ENCODE results near the gene SLC38A6. TPM values are rescaled to one million over a fixed set of nuclear protein-coding genes. Genes with fewer than 3 reads are reported as not detected.

Gene SLC38A6
- total RNA-seq, 1 experiment from 2014 or later: 54.9 TPM

DNA sequence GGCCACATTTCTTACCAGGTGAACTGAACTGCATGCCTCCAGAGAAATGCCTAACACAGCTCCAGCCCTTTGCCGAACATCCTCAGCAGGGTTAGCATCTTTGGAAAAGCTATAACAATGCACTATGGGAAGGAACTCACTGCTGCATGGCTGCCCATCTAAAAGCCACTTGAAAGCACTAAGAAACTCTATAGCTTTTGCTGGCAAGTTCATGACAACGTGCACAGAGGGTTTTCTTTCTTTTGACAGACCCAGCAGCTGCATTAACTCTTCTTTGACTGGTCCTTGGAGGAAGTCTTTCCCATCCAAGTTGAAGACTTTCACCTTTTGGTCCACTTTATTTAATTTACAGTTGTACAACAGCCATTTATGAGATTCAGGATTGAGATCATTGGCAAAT, 5.5 kb upstream of the SLC38A6 start:
- no peak for DNase-seq (ENCODE audit: extremely low read depth, low read depth)

DNA sequence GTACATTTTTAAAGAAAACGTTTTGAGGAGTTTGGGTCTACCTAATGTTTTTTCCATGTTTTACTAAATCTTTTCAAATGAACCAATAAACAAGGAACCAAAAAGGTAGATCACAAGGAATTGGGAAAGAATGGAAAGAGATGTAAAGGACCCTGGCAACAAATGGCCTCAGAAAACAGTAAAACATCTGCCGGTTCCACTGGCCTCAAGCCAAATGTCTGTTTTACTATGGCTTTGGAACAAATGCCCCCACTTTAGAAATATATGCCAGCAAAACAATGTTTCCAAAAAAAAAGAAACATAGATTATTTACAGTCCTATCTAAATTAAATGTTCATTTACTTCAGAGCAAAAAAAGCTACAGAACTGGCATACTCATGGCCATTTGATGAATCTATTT, 3.2 kb upstream of the SLC38A6 start:
- no peak for DNase-seq (ENCODE audit: extremely low read depth, low read depth)

DNA sequence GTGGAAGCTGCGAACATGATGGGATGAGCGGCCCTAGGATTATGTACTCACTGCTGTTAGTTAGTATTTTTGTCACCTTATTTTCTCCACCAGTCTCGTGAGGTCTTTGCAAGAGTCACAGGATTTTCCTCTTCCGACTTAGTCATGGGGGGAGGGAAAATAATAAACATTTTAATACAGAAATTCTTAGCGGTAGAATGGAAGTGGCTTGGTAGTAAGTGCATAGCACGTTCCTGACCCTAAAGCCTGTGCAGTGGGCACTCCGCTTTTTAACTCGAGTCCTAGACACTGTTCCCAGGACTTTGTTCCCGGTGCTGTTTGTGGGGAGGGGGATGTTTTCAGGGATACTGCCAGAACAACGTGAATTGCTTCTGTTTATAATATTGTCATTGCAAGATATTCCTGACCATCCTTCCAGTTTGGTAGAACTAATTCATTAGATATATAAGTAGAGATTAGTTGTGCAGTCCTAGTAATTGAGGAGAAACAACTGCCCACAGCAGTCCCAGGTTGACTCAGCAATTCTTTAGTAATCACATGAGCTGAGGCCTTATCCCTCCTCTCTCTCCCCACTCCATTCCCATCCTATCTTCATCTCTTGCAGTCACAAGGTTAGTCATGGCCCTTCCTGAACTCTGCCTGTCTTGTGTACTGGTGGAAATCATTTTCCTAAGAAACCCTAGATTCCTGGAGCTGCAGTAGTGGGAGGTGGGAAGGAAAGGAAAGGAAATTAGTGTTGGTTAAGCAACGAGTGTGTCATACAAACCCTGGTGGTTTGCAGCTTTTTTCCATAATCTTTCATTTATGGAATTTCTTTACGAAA, 799 bp downstream of the SLC38A6 start:
- peak; percentile 45 for DNase-seq (ENCODE audit: extremely low read depth, low read depth)

DNA sequence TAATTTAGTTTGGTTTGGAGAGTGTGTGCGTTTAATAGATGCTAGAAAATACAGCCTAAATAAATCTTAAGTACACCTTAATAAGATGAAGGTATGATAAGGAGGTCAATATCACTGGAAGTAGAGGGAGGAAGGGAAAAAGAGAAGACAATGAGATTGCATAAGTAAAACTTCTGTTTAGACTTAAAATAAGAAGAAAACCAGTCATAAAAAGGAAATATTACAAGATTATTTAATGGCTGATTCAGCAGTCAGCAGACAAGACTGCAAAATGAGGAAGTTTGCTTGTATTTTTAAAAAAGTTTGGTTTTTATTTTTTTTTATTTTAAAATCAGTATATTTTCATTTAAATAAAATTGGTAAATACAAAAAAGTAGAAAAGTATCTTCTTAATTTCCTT, 3.2 kb downstream of the SLC38A6 start:
- no peak for DNase-seq (ENCODE audit: extremely low read depth, low read depth)

DNA sequence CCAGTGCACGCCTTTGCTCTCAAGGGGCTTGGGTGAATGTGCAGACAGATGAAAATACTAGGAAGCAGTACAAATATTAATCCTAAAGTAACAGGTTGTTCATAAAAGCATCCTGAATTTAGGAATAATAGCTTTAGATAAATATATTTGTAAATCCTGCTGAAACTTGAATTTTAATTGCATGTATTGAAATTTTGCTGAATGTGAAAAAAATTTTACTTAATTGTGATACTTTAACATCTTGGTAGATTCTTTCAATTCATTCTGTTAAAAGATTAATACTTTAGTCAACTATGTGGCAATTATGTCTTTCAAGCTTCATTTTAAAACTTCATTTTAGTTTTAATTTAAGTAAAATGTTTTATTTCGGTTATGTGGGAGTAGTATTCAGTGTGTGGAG, 5.5 kb downstream of the SLC38A6 start:
- DNase-seq (ENCODE audit: extremely low read depth, low read depth): no peak

DNA sequence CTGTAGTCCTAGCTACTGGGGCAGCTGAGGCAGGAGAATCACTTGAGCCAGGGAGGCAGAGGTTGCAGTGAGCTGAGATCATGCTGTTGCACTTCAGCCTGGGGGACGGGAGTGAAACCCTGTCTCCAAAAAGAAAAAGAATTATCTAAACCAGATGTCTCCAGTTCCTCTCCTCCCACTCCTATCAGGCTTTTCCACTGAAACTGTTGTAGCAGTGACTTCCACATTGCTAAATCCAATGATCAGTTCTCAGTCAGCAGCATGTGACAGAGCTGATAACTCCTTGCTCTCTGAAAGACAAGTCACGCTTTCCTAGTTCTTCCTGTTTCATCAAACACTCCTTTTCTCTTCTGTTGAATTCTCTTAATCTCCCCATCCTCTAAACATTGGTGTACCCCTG, 8.6 kb downstream of the SLC38A6 start:
- no peak for DNase-seq (ENCODE audit: extremely low read depth, low read depth)

DNA sequence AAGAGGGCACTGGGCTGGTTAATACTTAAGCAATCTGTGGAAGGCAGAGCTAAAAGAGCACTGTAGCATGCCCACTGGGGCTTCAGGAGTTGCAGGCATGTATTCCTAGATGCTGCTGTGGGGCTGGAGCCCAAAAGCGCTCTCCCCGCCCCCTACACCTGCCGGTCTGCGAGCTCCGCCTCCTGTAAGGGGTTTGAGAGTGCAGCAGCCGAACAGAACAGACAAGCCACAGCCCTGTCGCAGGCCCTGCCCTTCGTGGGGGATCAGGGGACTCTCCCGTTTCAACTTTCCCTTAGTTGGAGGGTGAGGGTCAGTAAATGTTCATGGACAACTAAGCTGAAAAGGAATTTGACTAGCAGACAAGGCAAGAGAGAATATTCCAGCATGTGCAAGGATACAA, 17.6 kb downstream of the SLC38A6 start:
- no peak for DNase-seq (ENCODE audit: extremely low read depth, low read depth)

DNA sequence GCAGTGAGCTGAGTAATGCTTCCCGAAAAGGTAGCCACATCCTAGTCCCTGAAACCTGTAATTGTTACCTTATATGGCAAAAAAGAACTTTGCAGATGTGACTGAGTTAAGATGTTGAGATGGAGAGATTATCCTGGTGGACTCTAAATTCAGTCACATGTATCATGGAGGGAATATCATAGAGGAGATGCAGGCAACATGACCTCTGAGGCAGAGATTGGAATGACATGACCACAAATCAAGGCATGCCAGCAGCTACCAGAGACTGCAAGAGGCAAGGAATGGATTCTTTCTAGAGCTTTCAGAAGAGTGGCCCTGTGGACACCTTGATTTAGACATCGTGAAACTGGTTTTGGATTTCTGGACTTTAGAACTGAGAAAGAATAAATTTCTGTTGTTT, 18.5 kb downstream of the SLC38A6 start:
- no peak for DNase-seq (ENCODE audit: extremely low read depth, low read depth)

DNA sequence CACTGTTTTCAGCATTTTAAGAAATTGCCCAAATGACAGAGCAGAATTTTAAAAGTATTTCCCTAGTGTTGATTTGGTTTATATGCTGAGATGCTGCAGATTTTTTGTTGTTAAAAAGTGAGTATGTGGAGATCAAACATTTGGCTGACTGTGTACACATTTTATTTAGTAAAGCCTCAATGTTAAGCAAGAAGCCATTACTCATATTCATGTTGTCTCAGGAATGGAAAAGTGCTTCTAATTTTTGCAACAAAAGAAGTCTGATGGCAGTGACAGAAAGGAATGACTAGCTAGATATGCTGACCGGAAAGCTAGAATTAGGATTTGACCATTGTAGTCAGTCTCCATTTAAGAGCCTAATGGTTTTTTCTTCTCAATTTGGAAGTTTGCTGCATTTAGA, 22.5 kb downstream of the SLC38A6 start:
- no peak for DNase-seq (ENCODE audit: extremely low read depth, low read depth)

DNA sequence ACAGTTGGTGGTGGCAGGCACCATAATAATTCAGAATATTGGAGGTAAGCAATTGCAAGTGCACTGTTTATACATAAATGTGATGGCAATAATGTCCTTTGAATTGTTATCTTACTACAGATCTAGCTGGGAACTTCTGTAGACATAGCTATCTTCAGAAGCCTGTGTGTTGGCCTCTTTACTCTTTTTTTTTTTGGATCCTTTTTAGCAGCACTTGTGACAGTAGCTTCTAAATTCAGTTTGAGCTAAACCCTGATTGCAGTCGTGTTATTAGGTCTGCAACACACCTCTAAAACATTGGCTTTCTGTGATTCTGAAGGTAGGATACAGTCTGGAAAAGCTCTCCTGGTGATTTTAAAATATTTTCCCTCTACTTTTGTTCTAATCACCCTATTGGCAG, 38.5 kb downstream of the SLC38A6 start:
- no peak for DNase-seq (ENCODE audit: extremely low read depth, low read depth)

DNA sequence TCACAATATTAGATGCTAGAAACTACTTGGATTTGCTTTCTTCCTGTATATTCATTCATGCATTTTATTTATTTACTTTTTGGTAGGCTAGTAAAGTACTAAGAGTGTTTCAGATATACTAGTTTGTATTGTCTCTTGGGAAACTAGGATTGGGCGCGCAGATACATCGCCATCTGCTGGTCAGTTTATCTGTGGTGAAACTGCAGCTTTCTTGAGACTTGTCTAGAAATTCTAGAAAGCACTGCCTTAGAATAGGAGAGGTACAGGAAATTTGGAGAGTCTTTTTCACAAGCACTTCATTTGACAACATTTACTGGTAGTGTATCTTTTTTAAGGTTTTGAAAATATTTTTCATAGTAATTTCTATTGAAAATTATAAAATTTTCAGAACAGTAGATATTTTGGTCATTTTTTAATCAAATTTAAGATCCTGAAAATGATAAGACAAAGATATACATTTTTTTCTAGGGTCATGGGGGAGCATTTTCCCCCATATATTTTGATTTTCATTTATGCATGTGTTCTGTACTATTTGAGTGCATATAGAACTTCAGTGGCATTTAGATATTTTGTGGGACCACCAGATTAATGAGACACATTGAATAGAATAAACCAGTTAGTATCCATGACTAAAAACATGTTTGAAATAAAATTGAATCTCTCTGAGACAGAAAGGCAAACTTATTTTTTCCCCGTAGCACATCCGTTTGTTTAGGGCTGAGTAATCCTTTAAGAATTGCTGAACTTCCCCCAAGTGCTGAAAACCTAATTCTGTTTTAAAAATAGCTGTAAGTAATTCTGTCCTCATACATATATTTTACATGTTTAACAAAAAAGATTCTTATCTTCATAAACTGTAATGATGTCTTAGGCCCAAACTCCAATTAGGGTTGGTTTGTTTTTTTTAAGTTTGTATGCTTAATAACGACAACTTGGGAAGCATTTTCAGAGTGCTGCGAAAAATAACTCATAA, 44.5 kb downstream of the SLC38A6 start:
- peak; percentile 76 for DNase-seq (ENCODE audit: extremely low read depth, low read depth)

DNA sequence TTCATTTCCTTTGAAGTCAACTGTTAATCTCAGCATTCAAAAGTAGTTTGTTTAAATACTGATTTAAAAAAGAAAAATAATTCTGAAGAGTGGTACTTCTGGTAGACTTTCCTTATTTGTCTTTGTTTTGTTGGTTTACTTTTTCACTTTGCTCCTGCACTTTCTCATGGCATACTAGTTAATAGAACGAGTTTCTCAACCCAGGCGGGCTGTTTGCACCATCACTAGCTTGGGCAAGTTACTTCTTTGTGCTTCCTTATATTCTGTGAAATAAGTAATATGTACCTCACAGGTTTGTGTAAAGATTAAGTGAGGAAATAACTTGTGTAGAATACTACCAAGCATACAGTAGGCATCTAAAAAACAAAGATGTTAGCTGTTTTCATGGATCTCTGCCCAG, 45.5 kb downstream of the SLC38A6 start:
- no peak for DNase-seq (ENCODE audit: extremely low read depth, low read depth)

DNA sequence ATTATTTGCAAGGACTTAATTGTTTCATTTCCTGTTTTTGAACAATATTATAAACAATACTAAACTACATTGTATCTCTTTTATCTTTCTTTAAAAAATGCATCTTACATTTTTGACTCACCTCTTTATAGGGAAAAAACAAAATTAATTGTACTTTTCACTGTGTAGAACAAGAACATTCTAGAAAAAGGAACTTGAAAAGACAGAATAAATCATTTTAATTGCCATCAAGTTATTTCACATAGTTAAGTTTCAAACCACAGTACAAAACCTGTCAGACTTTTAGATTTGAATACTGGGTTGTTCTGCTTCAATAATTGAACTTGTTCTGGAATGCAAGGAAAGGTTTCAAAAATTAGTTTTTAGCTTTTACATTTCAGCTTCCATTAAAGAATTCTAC, 50.0 kb downstream of the SLC38A6 start:
- no peak for DNase-seq (ENCODE audit: extremely low read depth, low read depth)

DNA sequence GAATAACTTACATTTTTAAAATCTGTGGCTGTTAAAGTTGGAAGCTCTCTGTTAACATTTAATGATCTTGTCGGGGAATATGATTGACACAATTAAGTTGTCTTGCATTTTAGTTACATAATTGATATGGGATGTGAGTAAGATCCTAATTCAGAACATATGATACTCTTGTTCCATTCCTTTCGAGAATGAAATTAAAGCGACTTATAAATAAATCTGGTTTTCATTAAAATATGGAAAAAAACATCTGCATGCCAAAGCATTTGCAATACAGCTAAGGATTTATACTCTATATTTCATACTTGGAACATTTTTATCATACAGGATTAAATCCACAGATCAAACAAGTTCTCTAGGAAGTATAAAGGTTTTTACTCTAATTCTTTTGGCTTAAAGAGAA, 52.0 kb downstream of the SLC38A6 start:
- DNase-seq (ENCODE audit: extremely low read depth, low read depth): no peak

DNA sequence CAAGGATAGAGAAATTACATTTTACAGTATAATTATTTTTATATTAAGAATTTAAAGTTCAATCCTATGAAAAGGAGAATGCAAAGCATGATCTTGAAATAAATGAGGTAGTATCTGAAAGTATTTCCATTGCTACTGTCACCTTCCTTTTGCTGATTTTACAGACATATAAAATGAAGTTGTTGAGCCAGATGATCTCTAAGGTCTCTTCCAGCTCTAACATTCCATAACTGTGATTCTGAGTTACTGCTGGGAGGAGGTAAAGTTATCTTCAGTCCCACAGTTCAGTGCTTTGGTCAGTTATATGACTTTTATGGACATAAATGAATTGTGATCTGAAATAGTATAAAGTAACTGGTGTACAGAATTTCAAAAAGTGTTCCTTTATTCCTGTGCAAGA, 52.8 kb downstream of the SLC38A6 start:
- DNase-seq (ENCODE audit: extremely low read depth, low read depth): no peak

DNA sequence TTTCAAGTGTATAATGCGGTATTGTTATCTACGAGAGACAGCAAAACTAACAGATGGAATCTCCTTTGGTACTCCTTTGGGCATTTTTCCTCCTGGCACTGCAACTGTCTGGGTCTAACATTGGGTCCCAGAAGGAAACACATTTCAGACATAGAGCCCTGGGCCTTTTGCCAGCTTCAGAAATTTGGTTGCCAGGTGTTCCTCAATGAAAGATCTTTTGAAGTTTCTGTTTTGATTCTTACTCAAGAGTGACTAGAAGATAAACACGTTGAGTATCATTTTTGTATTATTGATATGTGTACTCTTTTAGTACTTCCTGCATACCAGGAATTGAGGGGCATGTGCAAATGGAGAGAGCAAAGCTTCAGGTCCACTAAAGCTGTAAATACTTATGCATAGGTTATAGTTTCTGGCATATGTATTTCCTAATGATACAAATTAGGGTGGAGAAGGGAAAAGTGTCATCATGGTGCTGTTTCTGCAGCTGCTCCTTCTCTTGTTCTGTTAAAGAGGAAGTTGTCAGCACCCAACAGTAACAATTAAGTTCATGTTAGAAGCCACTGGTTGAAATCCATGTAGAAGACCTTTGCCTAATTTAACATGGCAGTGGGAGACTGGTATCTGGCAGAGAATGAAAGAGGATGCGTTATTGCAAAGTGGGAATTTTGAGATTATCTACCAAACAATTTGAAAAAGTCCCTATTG, 53.5 kb downstream of the SLC38A6 start:
- DNase-seq (ENCODE audit: extremely low read depth, low read depth): no peak

DNA sequence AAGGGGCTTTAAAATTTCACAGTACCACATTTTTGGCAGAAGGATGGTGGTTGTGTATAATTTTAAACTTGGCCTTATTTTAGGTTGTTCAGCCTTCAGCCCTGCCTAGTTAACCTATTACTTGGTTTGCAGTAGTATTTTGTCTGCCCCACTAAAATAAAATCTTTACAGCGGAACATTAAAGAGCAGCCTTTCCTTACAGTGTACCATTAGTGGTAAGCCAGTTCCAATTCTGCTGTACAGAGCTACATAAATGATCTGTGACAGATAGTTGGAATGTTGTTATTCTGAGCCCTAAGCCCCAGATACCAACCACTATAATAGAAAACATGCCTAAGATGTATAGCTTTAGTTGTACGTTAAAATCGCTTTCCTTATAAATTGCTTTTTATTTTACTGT, 56.2 kb downstream of the SLC38A6 start:
- DNase-seq (ENCODE audit: extremely low read depth, low read depth): no peak

DNA sequence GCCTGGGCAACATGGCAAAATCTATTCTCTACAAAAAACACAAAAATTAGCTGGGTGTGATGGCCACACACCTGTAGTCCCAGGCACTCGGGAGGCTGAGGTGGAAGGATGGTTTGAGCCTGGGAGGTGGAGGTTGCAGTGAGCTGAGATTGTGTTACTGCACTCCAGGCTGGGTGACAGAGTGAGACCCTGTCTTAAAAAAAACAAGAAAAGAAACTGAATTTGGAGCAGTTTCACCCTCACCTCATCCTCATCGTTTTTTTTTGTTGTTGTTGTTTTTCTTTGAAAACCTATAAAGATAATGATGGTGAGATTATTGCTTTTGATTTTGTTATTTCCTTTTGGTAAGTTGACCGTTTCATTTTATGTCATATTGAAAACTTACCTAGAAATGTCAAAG, 60.7 kb downstream of the SLC38A6 start:
- no peak for DNase-seq (ENCODE audit: extremely low read depth, low read depth)

DNA sequence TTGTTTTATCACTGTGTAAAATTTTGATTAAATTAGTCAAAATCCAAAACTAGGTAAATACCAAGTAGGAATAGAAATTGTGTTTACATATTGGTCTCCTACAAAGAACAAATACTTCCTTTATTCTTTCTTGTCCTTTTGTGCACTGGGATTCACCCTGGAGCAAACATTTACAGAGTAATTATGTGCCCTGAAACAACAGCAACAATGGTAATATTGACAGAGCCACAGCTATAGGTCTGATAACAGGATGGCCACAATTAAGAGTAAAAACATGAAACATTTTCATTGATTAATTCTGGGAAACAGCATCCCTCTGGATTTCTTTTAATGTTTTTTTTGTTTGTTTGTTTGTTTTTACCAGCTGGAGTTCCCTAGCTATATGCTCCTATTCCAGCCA, 61.2 kb downstream of the SLC38A6 start:
- no peak for DNase-seq (ENCODE audit: extremely low read depth, low read depth)

DNA sequence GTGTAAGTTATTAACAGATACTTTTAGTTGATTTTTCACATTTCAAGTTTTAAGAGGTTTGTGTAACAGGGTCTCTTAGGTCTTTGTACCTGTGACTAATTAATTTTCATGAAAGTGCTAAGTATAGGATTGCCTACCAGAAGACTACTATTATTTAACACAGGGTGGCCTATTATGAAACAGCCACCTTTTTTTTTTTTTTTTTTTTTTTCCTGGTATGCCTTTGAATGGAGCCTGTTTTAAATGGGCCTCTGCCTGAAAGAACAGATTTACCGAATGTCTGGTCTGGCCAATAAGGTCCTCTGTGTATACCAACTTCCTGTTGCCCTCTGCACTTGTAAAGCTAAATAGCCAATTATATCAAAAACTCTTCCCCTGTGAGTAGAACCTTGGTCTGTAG, 62.5 kb downstream of the SLC38A6 start:
- no peak for DNase-seq (ENCODE audit: extremely low read depth, low read depth)

DNA sequence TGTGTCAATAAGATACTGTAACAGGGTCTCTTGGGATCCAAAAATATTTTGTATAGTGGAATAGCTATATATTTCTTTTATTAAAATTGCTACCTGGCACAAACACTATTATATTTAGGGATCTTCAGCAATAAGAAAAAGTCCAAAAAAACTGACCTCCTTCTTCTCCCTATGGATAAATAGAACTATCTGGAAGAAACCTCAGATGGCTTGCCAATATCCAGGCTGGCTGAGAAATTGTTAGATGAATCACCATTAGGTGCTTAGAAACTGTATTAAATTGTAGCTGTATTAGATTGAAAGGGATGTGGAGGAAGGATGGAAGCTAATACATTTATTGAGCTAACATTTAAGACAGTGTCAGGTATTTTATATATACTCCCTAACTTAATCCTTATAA, 66.0 kb downstream of the SLC38A6 start:
- no peak for DNase-seq (ENCODE audit: extremely low read depth, low read depth)

All from NCI-H460 (cell line).